ENCODE results near the gene ABCC10.

DNA sequence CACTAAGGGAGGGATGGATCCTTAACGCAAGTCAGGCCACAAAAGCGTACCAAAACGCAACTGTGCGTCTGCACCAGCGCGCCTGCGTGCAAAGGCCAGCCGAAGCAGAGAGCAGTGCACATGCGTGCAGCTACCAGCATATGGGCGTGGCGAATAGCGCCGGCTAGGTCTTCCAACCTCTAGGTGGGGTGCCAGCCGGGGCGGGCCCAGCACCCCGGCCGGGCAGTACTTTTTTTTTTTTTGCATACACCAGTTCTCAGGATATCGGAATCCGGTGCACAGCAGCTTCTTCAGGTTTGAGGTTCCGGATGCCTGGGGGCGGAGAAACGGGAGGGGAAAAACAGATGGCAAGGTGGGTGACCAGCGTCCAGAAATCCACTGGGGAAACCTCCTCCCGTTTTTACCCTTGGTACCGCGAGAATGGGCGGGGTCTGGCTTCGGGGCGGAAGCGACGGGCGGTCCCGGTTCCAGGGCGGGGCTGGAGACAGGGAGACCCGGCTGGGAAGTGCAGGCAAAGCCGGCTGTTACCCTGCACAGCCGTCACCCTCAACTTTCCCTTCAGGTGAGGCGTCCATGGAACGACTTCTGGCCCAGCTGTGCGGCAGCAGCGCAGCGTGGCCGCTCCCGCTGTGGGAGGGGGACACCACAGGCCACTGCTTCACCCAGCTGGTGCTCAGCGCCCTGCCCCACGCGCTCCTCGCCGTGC lies at the start of gene ABCC10:
- TF ChIP-seq, protein P1, sequence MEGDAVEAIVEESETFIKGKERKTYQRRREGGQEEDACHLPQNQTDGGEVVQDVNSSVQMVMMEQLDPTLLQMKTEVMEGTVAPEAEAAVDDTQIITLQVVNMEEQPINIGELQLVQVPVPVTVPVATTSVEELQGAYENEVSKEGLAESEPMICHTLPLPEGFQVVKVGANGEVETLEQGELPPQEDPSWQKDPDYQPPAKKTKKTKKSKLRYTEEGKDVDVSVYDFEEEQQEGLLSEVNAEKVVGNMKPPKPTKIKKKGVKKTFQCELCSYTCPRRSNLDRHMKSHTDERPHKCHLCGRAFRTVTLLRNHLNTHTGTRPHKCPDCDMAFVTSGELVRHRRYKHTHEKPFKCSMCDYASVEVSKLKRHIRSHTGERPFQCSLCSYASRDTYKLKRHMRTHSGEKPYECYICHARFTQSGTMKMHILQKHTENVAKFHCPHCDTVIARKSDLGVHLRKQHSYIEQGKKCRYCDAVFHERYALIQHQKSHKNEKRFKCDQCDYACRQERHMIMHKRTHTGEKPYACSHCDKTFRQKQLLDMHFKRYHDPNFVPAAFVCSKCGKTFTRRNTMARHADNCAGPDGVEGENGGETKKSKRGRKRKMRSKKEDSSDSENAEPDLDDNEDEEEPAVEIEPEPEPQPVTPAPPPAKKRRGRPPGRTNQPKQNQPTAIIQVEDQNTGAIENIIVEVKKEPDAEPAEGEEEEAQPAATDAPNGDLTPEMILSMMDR (IDR thresholded peaks at IDR 0.05): peak in 11 of 12 donors; percentile 27 to 74 (median 40)
- TF ChIP-seq POLR2A (IDR thresholded peaks at IDR 0.05): peak in 1 of 2 donors; percentile 82

All from heart left ventricle (tissue), 13 donors.